ENCODE data around the gene MDM2.

The MDM2 gene

GRCh38 chr12:68878846-68879245 is 70.9 kb downstream of the MDM2 start:
- DNase-seq (ENCODE audit: low read depth), result no peak

- no peak for DNase-seq (ENCODE audit: low read depth)
Measured at GRCh38 chr12:68880660-68881325, 72.8 kb downstream of the MDM2 start.

GRCh38 chr12:68882251-68882964 is 74.4 kb downstream of the MDM2 start:
- DNase-seq (ENCODE audit: low read depth), result no peak

GRCh38 chr12:68883151-68883550 is 75.2 kb downstream of the MDM2 start:
- DNase-seq (ENCODE audit: low read depth), result no peak

- no peak for DNase-seq (ENCODE audit: low read depth)
Measured at GRCh38 chr12:68884251-68884650, 76.3 kb downstream of the MDM2 start.

GRCh38 chr12:68885381-68885780 is 77.4 kb downstream of the MDM2 start:
- no peak for DNase-seq (ENCODE audit: low read depth)

GRCh38 chr12:68886636-68887572 is 78.9 kb downstream of the MDM2 start:
- no peak for DNase-seq (ENCODE audit: low read depth)

GRCh38 chr12:68887641-68888040 is 79.7 kb downstream of the MDM2 start:
- DNase-seq (ENCODE audit: low read depth), result no peak

- no peak for DNase-seq (ENCODE audit: low read depth)
Measured at GRCh38 chr12:68888243-68888642, 80.3 kb downstream of the MDM2 start.

- no peak for DNase-seq (ENCODE audit: low read depth)
Measured at GRCh38 chr12:68890701-68891113, 82.7 kb downstream of the MDM2 start.

- no peak for DNase-seq (ENCODE audit: low read depth)
Measured at GRCh38 chr12:68891141-68891540, 83.2 kb downstream of the MDM2 start.

GRCh38 chr12:68893201-68893600 is 85.2 kb downstream of the MDM2 start:
- no peak for DNase-seq (ENCODE audit: low read depth)

GRCh38 chr12:68893741-68894140 is 85.8 kb downstream of the MDM2 start:
- no peak for DNase-seq (ENCODE audit: low read depth)

GRCh38 chr12:68894276-68894855 is 86.4 kb downstream of the MDM2 start:
- no peak for DNase-seq (ENCODE audit: low read depth)

GRCh38 chr12:68896881-68897540 is 89.0 kb downstream of the MDM2 start:
- no peak for DNase-seq (ENCODE audit: low read depth)

GRCh38 chr12:68899251-68899771 is 91.3 kb downstream of the MDM2 start:
- peak; percentile 67 for DNase-seq (ENCODE audit: low read depth)

- DNase-seq (ENCODE audit: low read depth), result no peak
Measured at GRCh38 chr12:68900241-68900640, 92.3 kb downstream of the MDM2 start.

Measured in fibroblast of the conjunctiva (primary cell).